IPS DF 19.7 (cell line): ENCODE results near the gene RFTN1.

Source experiments
- DNase-seq: peaks from one replicate; pipeline ENCODE4 v3.0.0-alpha.2; 2013; ENCODE audit warnings: low read depth, low spot score

The RFTN1 gene

DNA sequence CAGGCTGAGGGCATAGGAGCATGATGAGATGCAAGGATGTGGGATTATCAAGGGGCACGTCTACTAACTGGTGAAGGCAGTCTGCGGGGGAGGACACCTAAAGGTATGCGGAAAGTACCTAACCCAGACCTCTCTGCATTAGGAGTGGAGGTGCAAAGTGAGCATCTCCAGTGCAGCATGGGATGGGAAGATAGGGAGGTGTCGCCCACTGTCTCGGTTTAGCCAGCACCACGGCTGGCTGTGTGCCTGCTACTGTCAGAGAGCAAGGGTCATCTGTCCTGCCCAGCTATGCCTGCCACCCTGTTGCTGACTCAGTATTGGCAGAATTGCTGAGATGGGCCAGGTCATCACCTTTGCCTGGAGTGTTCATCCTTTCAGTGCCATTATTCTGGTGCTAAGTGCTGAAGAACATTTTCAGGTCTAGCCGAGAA is 208.4 kb downstream of the RFTN1 start:
- no peak for DNase-seq

DNA sequence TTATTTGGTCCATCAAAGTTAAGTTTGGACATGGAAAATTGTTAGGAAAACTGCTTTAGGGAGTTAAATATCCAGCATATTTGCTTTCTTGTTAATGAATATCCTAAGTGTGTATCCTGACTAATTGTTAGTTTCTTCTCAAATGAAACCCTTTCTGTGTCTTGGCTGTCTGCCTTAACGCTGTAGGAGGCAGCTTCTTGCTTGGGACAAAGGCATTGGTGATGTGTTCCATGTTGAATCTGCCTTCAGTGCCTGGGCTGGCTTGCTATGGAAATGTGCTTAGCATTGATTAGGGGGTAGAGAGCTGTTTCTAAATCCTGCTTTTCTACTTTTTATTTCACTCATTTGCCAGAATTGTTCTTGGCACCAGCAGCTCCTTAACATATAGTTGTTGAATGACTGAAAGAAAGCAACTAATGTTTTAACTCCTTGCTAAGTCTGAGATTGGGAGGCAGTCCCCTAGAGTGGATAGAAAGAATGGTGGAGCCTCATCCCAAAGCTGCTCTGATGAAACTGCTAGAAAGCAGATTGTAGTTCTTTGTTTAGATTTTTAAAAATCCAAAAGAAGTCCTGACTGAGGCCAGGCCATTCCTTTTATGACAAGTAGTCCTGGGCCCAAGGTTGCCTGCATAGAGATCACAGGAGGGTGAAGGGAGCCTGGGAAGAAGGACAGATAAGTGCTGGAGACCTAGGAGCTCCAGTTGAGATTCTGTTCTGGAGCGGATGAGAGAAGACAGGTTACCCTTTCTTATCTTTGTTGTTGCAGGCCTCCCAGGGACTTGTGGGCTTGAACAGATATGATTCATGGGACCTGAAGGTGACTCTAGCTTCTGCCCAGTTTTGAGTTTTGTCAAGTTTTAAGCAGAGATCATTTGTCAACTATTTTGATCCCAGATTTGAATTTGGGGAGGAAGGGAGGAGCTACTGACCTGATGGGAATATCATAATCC is 209.2 kb downstream of the RFTN1 start:
- no peak for DNase-seq

DNA sequence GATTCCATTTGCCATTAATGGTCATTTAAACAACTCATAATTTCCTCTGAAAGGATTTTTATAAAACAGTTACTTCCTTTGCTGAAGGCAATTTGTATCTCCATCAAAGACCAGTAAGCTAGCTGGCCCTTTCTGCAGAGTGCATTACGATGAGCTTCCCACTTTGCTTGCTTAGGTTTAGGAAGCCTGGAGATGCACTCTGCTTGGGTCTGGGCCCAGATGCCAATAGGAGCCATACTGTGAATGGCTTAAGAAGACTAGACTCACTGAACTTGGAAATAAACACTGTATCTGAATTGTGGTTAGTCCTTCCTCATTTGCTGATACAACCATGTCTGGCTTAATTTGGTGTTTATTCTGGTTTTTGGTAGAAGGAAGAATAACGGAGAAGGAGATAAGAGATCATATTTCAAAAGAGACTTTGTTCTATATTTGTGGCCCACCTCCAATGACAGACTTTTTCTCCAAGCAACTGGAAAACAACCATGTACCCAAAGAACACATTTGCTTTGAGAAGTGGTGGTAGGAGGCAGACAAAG is 210.4 kb downstream of the RFTN1 start:
- DNase-seq = no peak

DNA sequence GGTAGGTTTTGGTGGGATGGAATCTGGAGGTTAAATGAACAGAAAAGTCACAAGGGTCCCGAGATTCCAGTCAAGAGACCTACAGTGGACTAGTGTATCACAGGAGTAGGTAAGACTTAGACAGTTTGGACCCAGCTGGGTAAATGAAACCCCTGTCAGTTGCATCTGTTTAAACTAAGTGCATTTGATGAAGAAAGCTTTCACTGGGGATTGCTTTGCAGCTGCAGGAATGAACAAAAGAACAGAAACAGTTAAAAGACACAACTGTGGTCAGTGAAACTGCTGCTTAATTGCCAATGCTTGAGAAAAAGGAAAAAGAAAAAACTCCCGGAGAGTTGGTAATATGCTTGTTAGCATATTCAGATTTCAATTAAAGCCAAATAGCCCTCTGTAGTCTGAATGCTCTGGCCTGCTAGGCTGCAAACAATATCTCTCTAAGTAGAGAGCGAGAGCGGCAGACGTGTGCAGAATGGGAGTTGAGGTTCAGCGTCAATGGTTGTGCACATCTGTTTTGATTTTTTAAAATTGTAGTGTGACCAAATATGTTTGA is 211.3 kb downstream of the RFTN1 start:
- DNase-seq = no peak

DNA sequence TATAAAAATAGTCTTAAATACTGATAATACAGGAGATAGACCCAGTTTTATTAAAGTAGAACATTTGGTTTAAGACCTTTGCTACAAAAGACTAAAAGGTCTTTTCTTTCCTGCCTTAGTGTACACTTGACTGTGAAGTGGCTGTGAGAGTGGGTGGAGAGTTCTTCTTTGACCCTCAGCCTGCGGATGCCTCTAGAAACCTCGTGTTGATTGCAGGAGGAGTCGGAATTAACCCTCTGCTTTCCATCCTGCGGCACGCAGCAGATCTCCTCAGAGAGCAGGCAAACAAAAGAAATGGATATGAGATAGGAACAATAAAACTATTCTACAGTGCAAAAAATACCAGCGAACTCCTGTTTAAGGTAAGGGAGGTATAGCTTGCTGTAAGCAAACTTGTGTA is 212.0 kb downstream of the RFTN1 start:
- DNase-seq = no peak

DNA sequence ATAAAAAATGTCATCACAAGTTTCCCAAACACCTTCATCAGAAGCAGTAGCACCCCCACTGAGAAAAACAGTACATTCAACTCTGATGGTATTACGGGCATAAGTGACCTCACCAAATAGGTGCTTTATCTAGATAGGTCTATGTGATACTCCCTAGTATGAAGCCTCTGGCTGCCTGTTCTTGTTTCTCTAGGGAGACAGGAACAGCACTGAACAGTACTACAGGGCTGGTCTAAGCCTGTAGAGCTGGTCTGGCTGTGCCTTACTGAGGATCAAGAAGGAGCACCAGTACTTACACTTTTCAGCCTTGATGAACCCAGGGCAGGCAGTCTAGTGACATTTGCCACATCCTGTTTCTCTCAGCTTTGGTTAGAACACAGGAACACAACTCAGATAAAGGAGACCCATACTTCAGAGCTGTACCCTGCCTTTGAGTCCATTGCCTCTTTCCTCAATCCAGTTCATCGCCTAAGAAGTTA is 212.6 kb downstream of the RFTN1 start:
- no peak for DNase-seq

DNA sequence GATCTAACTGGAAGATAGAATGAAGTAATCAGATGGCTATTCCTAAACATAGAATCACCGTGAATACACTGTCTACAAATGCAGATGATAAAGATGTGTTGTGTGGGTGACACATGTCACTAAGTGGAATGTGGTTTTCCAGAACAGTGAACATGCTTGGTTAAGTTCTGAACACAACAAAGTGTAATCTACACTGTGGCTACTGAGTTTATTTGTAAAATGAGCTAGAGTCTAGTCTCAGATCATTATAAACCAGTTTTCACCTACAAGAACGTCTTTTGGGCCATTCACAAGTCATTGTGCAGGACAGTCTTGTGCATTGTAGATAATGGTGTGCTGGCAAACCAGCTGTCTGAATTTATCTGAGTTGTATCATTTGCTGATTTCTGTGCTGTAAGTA is 213.2 kb downstream of the RFTN1 start:
- DNase-seq = no peak

DNA sequence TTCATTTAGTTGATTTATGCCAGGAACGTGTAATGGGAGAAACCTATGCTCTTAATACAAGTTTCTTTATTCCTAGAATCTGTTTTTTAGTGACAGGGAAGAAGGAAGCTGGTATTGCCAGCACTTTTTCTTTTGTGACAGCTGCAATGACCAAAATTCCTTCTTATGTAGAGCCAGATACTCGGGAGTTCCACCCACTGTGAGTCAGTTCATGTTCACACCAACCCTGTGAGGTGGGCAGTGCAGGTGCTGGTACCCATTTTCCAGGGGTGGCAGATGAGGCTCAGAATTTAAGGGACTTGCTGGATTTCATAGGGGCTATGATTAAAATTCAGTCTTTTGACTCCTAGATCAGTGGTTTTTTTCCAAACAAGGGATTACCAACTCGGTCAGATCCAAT is 213.8 kb downstream of the RFTN1 start:
- DNase-seq = no peak

DNA sequence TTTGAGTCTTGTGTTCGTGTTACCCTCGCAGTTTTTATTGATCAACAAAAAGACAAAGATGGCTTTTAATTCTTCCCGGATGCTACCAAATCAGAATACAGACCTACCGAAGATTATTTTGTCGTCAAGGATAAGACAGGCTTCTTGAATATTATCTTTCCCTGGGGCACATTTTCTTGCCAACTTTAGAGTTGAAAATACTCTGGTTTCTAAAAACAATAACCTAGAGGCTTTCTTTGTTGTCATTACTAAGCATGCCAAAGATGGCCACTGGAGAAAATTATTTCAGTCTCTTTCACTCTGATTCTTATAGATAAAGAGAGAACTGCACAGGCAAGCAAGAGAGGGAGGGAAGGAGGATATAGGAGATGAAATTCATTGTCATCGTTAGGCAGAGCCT is 214.6 kb downstream of the RFTN1 start:
- DNase-seq = no peak

DNA sequence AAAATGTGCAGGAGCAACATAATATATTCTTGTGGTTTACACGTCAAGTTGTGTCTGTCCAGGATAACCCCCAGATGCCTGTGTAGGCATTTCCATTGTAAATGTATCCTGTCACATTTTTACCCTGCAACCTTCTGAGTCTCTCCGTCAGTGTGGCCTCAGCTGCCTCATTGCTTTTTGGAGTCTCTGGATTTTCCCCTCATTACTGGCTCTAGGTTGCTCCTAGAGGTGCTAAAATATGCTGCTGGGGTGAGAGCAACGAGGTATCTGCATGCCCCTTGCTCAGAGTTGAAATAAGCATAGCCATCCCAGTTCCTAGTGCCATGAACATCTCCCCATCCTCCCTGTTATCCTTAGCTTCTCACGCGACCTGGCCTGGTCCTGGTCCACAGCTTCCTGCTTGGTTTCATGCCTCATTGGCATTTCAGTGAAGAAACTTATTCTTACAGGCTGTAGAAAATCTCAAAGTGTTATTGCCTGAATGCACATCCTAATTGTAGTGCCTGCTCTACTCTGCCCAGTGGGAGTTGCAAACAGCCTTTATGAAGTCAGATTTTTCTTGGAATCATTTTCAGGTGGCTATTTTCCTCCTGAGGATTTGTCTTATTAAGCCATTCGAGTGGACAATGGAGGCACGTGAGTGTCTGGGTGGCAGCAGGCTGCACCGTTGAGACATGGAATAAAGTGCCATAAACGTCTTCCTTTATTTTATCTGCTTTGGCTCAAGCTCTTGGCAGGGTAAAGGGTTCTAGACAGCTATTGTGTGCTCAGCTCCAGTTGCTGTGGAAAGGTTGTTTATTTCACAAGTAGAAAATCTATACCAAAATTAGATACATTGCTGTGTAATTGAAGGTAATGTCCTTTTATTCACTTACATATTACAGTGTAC is 215.3 kb downstream of the RFTN1 start:
- DNase-seq = no peak

DNA sequence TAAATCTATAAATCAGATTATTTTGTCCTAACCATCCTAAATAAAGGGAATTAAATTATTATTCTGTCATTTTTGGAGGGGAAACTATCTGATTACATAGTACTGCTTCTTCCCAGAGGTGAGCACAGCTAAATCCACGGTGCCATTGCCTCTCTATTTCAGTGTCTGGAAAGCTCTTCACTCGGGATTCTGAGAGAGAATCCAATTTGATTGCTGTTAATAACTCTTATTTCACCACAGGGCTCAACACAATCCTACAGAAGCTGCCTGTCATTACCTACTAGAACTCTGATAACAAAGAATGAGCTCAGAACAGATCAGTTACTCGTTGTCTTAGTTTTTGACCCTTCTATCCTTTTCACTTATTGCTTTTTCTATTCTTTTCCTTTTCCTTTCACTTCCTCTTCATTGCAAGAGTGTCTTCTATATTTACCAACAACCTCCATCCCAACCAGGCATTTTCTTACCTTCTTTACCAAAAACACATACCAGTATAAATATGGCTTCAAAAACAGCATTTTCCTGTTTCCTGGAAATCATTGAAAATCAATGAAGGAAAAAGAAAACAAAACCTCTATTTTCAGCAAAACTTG is 218.1 kb downstream of the RFTN1 start:
- no peak for DNase-seq

DNA sequence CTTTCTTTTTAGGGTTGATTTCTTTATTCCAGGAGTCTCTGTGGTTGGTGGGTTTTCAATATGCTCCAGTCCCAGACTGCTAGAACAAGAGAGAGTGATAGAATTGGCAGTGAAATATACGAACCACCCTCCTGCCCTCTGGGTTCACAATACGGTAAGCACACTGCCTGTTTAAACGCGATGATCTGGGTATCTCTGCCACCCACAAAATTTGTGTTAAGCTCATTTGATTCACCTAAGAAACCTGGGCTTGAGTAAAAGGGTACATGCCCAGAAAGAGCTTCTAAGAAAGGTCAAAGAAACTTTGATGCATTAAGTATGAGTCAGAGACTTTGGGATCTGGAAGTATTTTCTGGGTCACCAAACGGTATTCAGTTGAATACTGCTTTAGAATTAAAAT is 218.7 kb downstream of the RFTN1 start:
- no peak for DNase-seq

DNA sequence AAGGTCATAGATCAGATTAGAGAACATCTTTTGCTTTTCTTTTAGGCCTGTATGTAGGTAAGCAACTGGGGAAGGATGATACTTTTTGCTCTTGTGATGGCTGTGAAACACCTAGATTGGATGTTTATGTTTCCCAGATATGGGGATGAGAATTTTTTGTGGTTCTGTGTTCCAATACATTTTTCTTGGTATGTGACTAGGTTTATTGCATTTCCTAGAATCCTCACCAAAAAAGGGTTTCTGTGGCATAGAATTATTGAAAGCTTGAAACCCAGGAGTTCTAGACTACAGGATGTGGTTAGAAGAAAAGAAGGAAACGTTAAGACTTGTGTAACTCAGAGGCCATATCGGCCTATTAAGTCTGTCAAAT is 222.7 kb downstream of the RFTN1 start:
- DNase-seq = no peak

DNA sequence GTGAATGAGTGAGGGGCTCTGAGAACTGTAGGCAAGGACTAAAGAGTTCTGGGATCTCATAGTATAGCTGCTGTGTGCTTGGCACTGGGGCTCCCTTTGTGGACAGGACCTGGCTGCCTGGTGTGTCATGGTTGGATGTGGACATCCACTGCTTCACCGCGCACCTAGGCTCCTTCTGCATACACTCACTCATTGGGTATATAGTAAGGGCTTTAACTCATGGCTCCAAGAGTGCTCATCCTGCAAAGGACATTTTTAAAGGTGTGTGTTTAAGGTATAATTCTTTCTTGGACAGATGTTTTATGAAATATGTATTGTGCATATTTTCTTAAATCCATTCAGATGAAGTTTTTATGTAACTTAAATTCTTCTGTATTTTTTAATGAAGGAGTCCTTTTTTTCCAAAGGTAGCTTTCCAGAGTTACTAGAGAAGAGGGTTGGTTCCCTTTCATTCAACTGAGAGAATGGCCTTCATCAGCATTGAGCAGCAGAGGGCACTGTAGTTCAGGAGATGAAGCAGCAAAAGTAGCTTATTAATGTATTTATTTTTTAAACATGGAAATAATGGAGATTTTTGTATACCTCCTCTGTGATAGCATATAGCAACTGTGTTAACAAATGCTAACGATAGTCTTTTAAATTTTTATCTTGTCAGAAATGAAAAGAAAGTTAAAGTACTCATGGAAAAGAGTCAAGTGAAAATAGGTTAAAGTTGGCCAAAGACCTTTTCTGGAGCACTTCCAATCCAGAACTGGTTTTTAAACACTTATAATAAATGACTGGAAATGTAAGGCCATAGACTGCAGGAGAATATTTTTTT is 223.3 kb downstream of the RFTN1 start:
- no peak for DNase-seq

DNA sequence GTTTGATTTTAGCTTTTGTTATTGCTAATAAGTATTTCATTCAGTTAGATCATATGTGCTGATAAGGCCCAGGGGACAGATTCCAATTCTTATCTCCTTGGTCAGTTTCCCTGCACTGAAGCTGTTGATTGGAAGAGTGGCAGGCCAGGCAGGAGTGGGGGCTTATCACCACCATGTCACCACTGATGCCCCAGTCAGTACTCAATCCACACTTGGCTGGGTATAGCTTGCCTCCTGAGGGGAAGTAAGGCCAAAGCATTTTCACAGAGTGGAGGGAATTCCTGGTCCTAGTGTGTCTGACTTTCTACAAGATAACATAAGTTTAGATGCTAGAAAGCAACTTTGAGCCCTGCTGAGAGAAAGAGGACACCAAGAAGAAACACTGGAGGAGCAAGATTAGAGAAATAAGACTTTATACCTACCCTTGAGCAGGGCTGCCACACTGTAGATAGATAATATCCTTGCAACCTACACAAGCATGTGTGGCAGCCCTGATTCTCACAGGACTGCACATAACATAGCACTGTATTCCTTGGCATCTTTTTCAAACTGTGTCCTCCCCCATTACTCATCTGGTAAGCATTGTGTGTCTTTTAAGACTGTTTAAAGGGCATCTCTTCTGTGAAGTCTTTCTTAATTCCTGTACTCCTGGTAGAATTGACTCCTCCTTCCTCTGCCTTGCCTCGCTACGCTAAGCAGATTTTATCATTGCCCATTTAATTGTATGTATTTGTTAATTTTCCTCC is 224.2 kb downstream of the RFTN1 start:
- no peak for DNase-seq

DNA sequence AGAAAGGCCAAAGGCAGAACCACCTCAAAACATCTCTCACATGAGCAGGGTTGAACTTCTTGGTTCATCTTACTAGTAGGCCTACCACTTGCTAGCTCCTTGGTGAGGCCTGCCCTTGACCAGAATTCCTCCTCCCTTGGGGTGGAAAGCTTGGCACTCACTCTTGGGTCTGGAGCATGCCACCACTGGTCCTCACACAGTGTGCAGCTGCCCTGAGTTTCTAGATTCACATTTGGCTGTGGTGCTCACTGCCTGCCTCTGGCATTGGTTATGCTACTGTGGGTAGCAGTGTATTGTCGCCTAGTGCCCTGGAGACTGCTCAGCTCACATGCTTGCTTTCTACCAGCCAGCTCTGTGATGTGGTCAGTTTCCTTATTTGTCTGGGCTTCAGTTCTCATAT is 224.8 kb downstream of the RFTN1 start:
- DNase-seq = no peak

DNA sequence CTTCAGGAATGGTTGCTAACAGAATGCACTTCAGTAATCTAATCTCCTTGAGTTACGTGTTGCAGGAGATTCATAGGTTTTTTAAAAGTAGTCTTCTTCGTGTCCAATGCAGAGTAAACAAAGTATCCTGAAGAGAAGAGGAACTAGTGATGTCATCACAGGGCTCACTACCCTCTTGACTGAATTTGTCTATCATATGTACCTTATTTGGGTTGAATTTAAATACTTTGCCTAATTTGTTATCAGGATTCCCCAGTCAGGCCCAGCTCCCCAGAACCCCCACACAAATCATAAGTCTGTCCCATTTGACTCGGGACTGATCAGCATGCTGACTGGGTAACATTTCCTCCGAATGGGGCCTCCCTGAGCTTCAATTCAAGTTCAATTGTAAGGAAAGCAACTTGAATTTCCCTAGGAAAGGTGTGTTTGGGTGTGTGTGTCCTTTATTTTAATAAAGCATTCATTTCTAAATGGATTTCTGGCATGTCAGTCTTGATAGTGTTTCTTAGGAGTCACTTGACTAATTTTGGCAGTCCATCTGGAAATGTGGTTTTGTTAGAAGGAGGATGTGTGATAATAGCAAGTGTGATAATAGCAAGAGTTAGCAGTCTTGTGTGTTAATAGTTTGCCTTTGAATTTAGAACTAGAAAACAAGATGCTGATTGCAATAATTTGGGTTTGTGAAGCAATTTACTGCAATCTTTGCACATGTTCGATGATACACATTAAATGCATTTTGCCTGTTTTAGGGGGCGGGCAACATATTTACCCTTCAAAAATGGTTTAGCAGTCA is 226.6 kb downstream of the RFTN1 start:
- DNase-seq = no peak

DNA sequence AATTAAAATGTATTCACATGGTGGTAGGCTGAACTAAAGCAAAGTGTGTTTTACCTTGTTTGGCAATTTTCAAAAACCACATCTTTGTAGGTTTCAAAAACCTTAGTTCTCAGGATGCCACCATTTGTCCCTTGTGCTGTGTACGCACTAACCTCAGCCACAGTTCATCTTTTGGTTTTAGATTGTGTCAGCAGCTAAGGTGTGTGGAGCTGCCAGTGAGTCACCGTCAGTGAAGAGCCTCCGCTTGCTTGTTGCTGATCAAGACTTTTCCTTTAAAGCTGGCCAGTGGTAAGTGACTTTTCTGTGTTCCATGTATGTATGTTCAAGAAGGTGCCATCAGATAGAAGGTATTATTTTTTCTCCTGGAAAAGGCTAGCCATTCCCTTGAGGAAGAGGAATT is 227.3 kb downstream of the RFTN1 start:
- no peak for DNase-seq

DNA sequence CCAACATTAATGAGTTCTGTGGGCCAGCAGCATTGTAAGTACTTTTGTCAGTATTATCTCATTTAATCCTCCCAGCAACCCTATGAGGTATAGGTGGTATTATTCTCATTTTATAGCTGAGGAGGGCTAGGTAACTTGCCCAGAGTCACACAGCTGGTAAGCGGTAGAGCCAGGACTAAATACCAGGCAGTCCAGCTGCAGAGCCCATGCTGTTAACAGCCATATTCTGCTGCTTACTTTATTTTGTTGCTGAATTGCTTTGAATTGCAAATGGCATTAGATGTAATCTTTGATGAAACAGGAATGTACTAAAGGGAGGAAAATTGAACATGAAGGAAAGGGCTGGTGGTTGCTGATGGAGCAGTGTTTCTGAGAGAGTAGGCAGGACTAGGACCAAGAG is 228.9 kb downstream of the RFTN1 start:
- no peak for DNase-seq
